C4-2B (cell line): ENCODE data around the gene SUMO4.

Experiments
- CTCF ChIP-seq: fragments of 450-650 bp; conservative IDR thresholded peaks from 2 replicates; pipeline ENCODE4 v1.5.1; 2017; ENCODE audit warnings: mild to moderate bottlenecking
- ZFX ChIP-seq: fragments of 450-650 bp; IDR thresholded peaks from 2 replicates; pipeline ENCODE4 v1.6.1; 2017

GRCh38 chr6:149373511-149373910, 26.6 kb upstream of the SUMO4 start:
- no peak for TF ChIP-seq CTCF
- no peak for TF ChIP-seq ZFX
